Measurements from ENCODE around the gene DIPK1C. TPM values are rescaled to one million over a fixed set of nuclear protein-coding genes. Genes with fewer than 3 reads are reported as not detected.

The DIPK1C gene
- polyA plus RNA-seq, 1 donor (not counting 4 experiments of a cell fraction or from before 2014, with no cell fraction given): not detected

GRCh38 chr18:74479486-74480148 is 22.5 kb upstream of the DIPK1C start:
- no peak for FAIRE-seq
- Histone ChIP-seq H3K9me1 (ENCODE audit: control insufficient read depth, extremely low read depth, insufficient read depth, low read length) (no peaks in the 10 kb centered on the region), H4K20me1 (ENCODE audit: control insufficient read depth, extremely low read depth, insufficient read depth, low read length) (no peaks in the 10 kb centered on the region), H3K4me2 (ENCODE audit: control insufficient read depth, extremely low read depth, insufficient read depth, low read depth, low read length) (no peak overlapping the region), H3K27ac (ENCODE audit: control insufficient read depth, insufficient read depth, low read length) (no peak overlapping the region), H2AFZ (ENCODE audit: control insufficient read depth, low read length) (no peak overlapping the region), H3K9me3 (ENCODE audit: control insufficient read depth, low read depth, low read length) (no peaks in the 10 kb centered on the region), H3K4me3 (ENCODE audit: control insufficient read depth in 2 of 3, extremely low read depth in 1 of 3, insufficient read depth in 2 of 3, low read depth in 1 of 3, low read length in 3 of 3) (no peak overlapping the region), H3K36me3 (ENCODE audit: control insufficient read depth in 2 of 2, extremely low read depth in 1 of 2, insufficient read depth in 2 of 2, low read length in 2 of 2) (no peaks in the 10 kb centered on the region), H3K4me1 (ENCODE audit: control insufficient read depth, extremely low read depth, insufficient read depth, low read length) (peaks cover 1% of the 10 kb centered on the region), H3K27me3 (ENCODE audit: control insufficient read depth, extremely low read depth, insufficient read depth, low read length) (no peaks in the 10 kb centered on the region), H3K79me2 (ENCODE audit: control insufficient read depth, insufficient read depth, low read length) (no peaks in the 10 kb centered on the region), H3K9ac (ENCODE audit: control insufficient read depth, extremely low read depth, insufficient read depth, low read length) (no peak overlapping the region)
- TF ChIP-seq CTCF (optimal IDR thresholded peaks at IDR 0.05 in 1 of 3, IDR thresholded peaks at IDR 0.05 in 1 of 3, conservative IDR thresholded peaks at IDR 0.05 in 1 of 3; ENCODE audit: extremely low read depth in 1 of 3, insufficient read depth in 2 of 3, low read length in 3 of 3) (no peak), EZH2 (IDR thresholded peaks at IDR 0.05; ENCODE audit: low read length) (no peak)
- DNase-seq (ENCODE audit: low read depth, low spot score): no peak
- dilution Hi-C loops (cut with MboI; ENCODE audit: extremely low pct_ligation_motif_present, low sequenced_read_pairs): no loop called here

GRCh38 chr18:74478880-74479279 is 21.8 kb upstream of the DIPK1C start:
- FAIRE-seq (no peak), DNase-seq (ENCODE audit: low read depth, low spot score) (no peak)
- dilution Hi-C loops (cut with MboI; ENCODE audit: extremely low pct_ligation_motif_present, low sequenced_read_pairs): no loop called here

More at GRCh38 chr18:74478880-74479279, 21.8 kb upstream of the DIPK1C start:
- Histone ChIP-seq H3K4me1 (ENCODE audit: control insufficient read depth, extremely low read depth, insufficient read depth, low read length) (no peaks in the 10 kb centered on the region), H3K9ac (ENCODE audit: control insufficient read depth, extremely low read depth, insufficient read depth, low read length) (no peak overlapping the region), H3K9me1 (ENCODE audit: control insufficient read depth, extremely low read depth, insufficient read depth, low read length) (no peaks in the 10 kb centered on the region), H3K9me3 (ENCODE audit: control insufficient read depth, low read depth, low read length) (no peaks in the 10 kb centered on the region), H3K27me3 (ENCODE audit: control insufficient read depth, extremely low read depth, insufficient read depth, low read length) (no peaks in the 10 kb centered on the region), H3K79me2 (ENCODE audit: control insufficient read depth, insufficient read depth, low read length) (no peaks in the 10 kb centered on the region), H3K36me3 (ENCODE audit: control insufficient read depth in 2 of 2, extremely low read depth in 1 of 2, insufficient read depth in 2 of 2, low read length in 2 of 2) (no peaks in the 10 kb centered on the region), H3K27ac (ENCODE audit: control insufficient read depth, insufficient read depth, low read length) (no peak overlapping the region), H3K4me2 (ENCODE audit: control insufficient read depth, extremely low read depth, insufficient read depth, low read depth, low read length) (no peak overlapping the region), H2AFZ (ENCODE audit: control insufficient read depth, low read length) (no peak overlapping the region), H3K4me3 (ENCODE audit: control insufficient read depth in 2 of 3, extremely low read depth in 1 of 3, insufficient read depth in 2 of 3, low read depth in 1 of 3, low read length in 3 of 3) (no peak overlapping the region), H4K20me1 (ENCODE audit: control insufficient read depth, extremely low read depth, insufficient read depth, low read length) (no peaks in the 10 kb centered on the region)
- TF ChIP-seq EZH2 (IDR thresholded peaks at IDR 0.05; ENCODE audit: low read length): no peak
- no peak for TF ChIP-seq CTCF (optimal IDR thresholded peaks at IDR 0.05 in 1 of 3, IDR thresholded peaks at IDR 0.05 in 1 of 3, conservative IDR thresholded peaks at IDR 0.05 in 1 of 3; ENCODE audit: extremely low read depth in 1 of 3, insufficient read depth in 2 of 3, low read length in 3 of 3)

Measured in keratinocyte (primary cell).